Fibroblast of skin of abdomen (primary cell): ENCODE data around the gene PRKRIP1.
"Not testable (repeated sequence)": the region's sequence is repeated elsewhere in the genome, so short reads cannot be mapped to it uniquely, and the experiment has no call there.

Experiments
- DNase-seq: peaks from one replicate; pipeline ENCODE4 v3.0.0-alpha.2; 2013

PRKRIP1 gene

DNA sequence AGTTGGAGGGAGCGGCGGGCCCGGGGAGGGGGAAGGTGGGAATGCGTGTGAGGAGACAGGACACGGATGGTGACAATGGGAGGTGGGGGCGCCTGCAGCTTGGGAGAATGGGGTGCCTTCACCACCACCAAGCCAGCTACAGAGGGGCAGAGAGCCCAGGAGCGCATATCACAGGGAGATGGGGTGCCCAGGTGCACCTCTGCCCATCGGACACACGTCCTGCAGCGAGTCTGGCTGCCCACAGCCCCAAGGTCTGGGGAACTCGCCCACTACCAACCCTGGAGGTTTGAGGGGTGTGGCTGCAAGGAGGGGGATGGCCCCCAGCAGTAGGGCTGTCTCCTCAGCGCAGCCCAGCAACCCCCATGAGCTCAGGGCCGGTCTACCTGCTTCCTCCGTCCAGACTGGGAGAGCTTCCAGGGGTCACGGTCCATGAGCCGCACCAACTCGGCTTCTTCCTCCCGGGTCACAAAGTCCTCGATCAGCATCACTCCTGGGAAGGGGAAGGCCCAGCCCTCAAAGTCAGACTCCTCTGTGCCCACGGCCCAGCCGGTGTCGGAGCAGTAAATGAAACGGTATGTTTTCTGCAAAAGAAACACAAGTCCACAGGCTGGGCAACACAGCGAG lies 63.2 kb downstream of the PRKRIP1 start:
- DNase-seq, result no peak

DNA sequence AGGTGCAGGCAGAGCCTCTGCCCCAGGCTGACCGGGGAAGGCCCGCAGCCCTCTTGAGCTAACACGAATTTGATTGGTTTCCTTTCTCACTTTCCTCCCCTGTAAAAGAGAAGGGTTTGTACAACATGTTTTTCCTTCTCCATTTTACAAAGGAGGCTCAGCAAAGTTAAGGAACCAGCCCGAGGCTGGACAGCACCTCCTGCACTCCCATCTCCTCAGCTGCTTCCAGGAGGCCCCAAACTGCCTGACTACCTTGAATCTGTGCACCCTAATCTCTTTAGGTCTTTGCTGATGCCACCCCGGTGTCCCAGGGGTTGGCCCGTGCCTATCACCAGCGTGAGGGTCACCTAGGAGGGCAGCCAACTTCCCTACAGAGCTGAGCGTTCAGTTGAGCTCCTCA lies 64.3 kb downstream of the PRKRIP1 start:
- DNase-seq, result no peak

DNA sequence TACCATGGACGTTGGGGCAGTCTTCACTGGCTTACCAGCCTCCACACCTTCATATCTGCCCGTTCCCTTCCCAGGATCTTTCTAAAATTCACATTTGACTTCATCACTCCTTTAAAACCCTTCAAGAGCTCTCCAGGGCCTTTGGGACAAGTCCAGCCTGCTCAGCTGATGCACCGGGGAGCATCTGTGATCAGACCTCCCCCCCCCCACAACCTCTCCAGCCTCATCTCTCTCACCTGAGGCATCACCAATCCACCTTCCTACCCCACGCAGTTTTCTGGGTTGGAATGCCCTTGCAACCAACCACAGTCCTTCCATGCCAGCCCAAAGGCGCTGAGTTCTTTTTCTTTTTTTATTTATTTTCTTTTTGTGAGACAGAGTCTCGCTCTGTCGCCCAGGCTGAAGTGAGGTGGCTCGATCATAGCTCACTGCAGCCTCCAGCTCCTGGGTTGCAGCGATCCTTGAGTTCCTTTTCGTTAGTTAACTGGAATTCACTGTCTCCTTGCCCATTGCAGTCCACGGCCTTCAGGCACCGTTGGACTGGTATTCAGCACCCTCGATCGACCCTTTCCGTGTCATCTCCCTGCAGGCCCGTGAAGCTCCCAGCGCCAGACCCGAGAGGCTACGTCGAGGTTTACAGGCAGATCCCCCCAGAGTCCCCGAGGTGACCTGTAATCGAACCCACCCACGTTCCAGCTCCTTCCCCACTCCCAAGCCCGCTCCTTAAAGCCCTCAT lies 67.8 kb downstream of the PRKRIP1 start:
- DNase-seq, result no peak

DNA sequence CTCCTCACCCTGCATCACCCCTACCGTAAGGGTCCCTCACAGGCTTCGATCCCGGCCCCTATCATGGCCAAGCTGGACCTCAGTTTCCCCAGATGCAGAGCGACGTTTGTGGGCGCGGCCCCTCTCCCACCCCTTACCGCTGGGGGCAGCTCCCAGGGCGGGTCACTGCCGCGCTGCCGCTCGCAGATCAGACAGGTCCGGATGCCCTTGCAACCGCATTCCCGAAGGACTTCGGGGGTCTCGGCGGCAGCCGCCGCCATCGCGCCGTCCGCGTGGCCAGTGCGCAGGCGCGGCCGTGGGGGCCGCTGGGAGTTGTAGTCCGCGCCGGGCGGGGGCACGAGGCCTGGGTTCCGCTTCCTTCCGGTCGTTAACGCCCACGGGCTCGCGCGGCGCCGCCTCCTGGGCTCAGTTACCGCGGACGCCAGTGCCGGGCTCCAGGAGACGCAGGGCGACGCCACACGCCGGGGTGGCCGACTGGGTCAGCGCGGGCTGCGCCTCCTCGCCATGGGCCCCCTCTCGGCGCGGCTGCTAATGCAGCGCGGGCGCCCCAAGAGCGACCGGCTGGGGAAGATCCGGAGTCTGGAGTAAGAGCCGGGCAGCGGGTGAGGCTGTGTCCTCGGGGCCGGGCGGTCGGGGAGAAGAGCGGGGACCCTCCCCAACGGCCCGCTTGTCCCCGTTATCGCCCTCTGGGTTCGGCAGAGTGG lies 68.6 kb downstream of the PRKRIP1 start, which contains the start of the genes ALKBH4 and LRWD1:
TSS of gene ALKBH4 (minus strand) at position 287 of the 704 bp plus-strand sequence. CDS start at position 260, 27 bp downstream.
TSS of gene LRWD1 (plus strand) at position 408 of the 704 bp plus-strand sequence. CDS start at position 505, 97 bp downstream.
- peak; percentile 91 for DNase-seq

DNA sequence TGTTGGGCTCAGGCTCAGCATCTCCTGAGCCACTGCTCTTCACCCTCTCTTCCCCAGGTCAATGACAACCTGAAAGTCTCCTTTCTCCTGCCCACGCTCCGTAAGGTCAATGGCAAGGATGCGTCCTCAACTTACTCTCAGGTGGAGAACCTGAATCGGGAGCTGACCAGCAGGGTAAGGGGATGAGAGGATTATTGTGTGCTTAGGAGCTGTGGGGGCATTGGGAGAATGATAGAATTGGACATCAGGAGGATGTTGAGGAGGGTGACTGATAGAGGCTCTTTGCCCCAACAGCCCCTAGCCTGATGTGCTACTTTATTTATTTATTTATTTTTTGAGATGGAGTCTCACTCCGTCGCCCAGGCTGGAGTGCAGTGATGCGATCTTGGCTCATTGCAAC lies 69.9 kb downstream of the PRKRIP1 start:
- no peak for DNase-seq

- DNase-seq, result no peak
These were observed 71.7 kb downstream of the PRKRIP1 start for GRCh38 chr7:102467581-102468477.

DNA sequence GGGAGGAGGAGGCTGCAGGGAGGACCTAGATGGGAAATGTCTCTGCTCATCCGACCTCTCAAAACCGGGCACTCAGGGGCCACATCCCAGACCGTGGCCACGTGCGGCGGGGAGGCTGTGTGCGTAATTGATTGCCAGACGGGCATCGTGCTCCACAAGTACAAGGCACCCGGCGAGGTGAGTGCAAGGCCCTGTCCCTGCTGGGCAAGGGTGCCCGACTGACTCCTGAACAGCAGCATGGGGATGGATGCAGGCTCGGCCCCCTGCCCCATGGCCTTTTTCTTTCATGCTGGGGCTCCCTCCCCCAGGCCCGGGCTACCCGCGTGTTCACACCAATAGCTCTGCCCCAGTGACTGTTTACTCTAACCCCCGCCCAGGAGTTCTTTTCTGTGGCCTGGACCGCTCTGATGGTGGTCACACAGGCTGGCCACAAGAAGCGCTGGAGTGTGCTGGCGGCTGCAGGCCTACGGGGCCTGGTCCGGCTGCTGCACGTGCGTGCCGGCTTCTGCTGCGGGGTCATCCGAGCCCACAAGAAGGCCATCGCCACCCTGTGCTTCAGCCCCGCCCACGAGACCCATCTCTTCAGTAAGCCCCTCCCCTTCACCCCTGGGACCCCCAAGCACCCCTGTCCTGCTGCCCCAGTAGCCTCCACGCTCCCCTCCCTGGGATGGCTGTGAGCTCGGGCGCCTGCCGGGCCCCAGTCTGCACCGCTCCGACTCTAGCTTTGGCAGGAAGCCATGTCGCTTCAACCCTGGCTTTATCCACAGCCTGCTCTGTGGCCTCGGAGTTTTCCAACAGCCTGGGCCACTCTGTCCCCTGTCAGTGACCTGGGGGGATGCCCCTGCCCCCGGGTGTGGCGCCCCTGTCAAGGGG lies 72.6 kb downstream of the PRKRIP1 start:
- no peak for DNase-seq

DNA sequence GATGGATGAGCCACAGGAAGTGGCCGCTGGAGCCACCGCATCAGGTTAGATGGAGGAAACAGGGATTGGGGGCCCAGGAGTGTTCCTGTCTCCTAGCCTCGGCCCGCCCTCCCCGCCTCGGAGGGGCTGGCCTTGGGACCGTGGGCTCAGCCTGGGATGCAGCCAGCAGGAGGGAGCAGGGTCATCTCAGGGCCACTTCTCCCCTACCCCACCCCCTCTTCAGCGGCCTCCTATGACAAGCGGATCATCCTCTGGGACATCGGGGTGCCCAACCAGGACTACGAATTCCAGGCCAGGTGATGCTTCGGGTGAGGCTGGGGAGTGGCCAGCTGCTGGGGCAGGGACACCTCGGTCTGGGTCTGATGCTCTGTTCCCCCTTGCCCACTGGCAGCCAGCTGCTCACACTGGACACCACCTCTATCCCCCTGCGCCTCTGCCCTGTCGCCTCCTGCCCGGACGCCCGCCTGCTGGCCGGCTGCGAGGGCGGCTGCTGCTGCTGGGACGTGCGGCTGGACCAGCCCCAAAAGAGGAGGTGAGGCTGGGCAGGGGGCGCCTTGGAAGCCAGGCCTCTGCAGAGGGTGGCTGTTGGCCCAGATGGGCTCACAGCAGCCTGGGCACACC lies 73.3 kb downstream of the PRKRIP1 start:
- no peak for DNase-seq

DNA sequence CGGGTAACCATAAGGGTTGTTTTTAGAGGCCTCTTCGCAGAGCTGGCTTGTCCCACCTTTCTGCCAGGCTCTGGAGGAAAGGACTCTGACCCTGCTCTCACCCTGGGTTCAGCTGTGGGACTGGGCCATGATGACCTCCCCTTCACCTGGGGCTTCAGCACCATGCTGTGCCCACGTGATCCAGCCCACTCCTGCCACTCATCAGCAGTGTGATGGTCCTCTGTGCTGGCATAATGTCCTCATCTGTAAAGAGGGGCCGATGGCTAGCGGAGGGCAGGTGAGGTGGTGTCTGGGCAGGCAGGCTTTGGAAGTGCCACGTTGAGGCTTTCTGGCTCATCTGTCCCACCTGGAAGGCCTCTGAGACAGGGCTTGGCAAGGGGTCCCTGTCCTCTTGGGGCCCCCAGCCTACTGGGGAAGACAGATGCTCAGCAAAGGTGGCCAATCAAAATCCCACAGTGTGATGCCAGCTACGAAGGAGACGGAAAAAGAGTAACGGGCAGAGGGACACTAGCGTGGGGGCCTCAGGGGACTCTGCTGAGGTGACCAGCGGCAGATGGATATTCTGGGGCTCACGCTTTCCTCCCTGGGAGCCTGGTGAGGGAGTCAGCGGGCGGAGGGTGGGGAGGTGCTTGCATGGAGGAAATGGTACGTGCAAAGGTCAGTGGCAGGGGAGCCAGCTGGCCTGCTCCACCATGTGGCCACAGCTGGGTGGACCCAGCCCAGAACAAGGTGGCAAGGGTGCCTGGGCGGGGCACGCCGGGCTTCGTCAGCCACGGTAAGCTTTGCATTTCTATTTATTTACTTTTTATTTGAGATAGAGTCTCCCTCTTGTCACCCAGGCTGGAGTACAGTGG lies 74.0 kb downstream of the PRKRIP1 start:
- DNase-seq, result no peak

DNA sequence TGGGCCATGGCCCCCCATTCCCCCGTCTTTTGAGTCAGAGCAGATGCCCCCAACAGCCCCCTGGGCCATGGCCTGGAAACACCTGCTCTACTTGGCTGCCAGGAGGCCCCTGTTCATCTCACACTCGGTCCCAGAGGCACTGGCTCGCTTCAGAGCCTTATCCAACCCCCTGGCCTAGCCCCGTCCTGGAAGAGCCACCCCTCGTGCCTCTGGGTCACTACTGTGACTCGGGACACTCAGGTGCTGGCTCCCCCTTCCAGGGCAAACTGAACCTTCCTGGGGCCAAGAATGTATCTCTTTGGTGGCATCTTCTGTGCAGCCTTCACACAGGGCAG lies 75.6 kb downstream of the PRKRIP1 start:
- no peak for DNase-seq

- DNase-seq, result no peak
These were observed 76.2 kb downstream of the PRKRIP1 start for GRCh38 chr7:102472126-102473041.

GRCh38 chr7:102473271-102473991 lies 77.3 kb downstream of the PRKRIP1 start:
- DNase-seq, result no peak

GRCh38 chr7:102474116-102474515 lies 78.0 kb downstream of the PRKRIP1 start:
- DNase-seq, result not testable (repeated sequence)

GRCh38 chr7:102474736-102475435 lies 78.7 kb downstream of the PRKRIP1 start:
- not testable (repeated sequence) for DNase-seq
